Measurements from ENCODE around the gene CFAP58.
"Not testable (repeated sequence)": the region's sequence is repeated elsewhere in the genome, so short reads cannot be mapped to it uniquely, and the experiment has no call there.

The CFAP58 gene

GRCh38 chr10:104435822-104436221 is 82.2 kb downstream of the CFAP58 start:
- DNase-seq (ENCODE audit: low read depth) = peak; percentile 26

GRCh38 chr10:104437226-104437625 is 83.6 kb downstream of the CFAP58 start:
- DNase-seq (ENCODE audit: low read depth) = no peak

- no peak for DNase-seq (ENCODE audit: low read depth)
Measured at GRCh38 chr10:104440221-104440620, 86.6 kb downstream of the CFAP58 start.

- DNase-seq (ENCODE audit: low read depth) = peak; percentile 89
Measured at GRCh38 chr10:104441329-104442000, 87.8 kb downstream of the CFAP58 start.

- peak; percentile 44 for DNase-seq (ENCODE audit: low read depth)
Measured at GRCh38 chr10:104445359-104445758, 91.7 kb downstream of the CFAP58 start.

- DNase-seq (ENCODE audit: low read depth) = no peak
Measured at GRCh38 chr10:104446151-104446550, 92.5 kb downstream of the CFAP58 start.

- DNase-seq (ENCODE audit: low read depth) = no peak
Measured at GRCh38 chr10:104447331-104447730, 93.7 kb downstream of the CFAP58 start.

GRCh38 chr10:104447906-104448305 is 94.3 kb downstream of the CFAP58 start:
- no peak for DNase-seq (ENCODE audit: low read depth)

- no peak for DNase-seq (ENCODE audit: low read depth)
Measured at GRCh38 chr10:104449391-104449790, 95.8 kb downstream of the CFAP58 start.

- DNase-seq (ENCODE audit: low read depth) = no peak
Measured at GRCh38 chr10:104450490-104450889, 96.9 kb downstream of the CFAP58 start.

GRCh38 chr10:104450954-104451353 is 97.3 kb downstream of the CFAP58 start:
- no peak for DNase-seq (ENCODE audit: low read depth)

GRCh38 chr10:104452977-104453376 is 99.3 kb downstream of the CFAP58 start:
- DNase-seq (ENCODE audit: low read depth) = no peak

- no peak for DNase-seq (ENCODE audit: low read depth)
Measured at GRCh38 chr10:104456802-104457542, 103.3 kb downstream of the CFAP58 start.

GRCh38 chr10:104457543-104457828 is 103.9 kb downstream of the CFAP58 start:
- no peak for DNase-seq (ENCODE audit: low read depth)

GRCh38 chr10:104465575-104465974 is 111.9 kb downstream of the CFAP58 start:
- not testable (repeated sequence) for DNase-seq (ENCODE audit: low read depth)

- DNase-seq (ENCODE audit: low read depth) = not testable (repeated sequence)
Measured at GRCh38 chr10:104468818-104469217, 115.2 kb downstream of the CFAP58 start.

GRCh38 chr10:104472505-104472904 is 118.9 kb downstream of the CFAP58 start:
- no peak for DNase-seq (ENCODE audit: low read depth)

- no peak for DNase-seq (ENCODE audit: low read depth)
Measured at GRCh38 chr10:104472957-104473745, 119.5 kb downstream of the CFAP58 start.

- DNase-seq (ENCODE audit: low read depth) = no peak
Measured at GRCh38 chr10:104478380-104478779, 124.7 kb downstream of the CFAP58 start.

- DNase-seq (ENCODE audit: low read depth) = no peak
Measured at GRCh38 chr10:104479906-104480593, 126.4 kb downstream of the CFAP58 start.

GRCh38 chr10:104480797-104481196 is 127.2 kb downstream of the CFAP58 start:
- DNase-seq (ENCODE audit: low read depth) = no peak

GRCh38 chr10:104483582-104483981 is 129.9 kb downstream of the CFAP58 start:
- no peak for DNase-seq (ENCODE audit: low read depth)

Data from fibroblast of the conjunctiva (primary cell).